ENCODE measurements around the gene TMEM151B. TPM values are rescaled to one million over a fixed set of nuclear protein-coding genes. Genes with fewer than 3 reads are reported as not detected.
A peak's percentile ranks its signal among the peaks of the same experiment; 100 is the strongest.

The TMEM151B gene
- total and polyA plus RNA-seq, 9 of the 15 experiments (the other 6 are each of a cell fraction or from before 2014, with no cell fraction given): not detected

DNA sequence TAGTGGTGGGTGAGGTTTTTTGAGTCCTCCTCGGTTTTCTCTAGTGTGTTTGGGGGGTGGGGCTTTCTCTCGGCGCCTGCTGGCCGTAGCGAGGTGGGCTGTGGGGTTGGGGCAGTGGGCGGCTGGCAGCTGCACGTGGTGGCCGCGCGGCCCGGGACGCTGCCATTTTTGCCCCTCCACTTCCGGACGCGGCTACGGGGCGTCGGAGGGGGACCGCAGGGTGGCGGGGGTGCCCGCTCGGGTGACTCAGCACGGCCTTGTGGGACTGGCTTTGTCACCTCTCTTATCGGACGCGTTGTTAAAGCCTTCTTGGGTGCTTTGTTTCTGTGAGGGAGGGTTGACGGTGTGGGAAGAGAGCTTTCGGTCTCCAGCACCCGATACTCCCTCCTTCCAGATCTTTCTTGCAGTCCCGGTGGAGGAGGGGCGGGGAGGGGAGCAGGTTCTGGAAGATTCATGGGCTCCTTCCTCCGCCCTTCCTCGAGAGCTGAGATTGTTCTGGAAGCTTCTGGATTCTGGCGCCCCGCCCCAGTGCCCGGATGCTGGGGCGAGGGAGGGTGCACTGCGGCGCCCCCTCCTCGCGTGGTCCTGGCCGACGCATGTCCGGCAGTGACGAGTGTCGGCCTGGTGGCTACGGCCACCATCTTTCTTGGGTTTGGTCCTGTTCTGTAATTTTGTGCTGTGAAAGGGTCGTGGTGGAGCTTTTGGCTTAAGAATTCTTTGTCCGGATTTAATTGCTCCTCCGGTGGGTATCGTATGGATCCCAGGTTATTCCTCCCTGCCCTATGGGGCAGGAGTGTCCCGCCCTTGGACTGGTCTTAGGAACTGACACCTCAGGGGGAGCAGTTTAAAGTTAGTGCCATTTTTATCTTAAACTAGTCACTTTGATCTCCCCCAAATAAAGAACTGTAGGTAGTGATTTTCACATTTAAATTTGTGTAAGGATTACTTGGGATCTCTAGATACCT lies 22.6 kb upstream of the TMEM151B start (continued):
- TF ChIP-seq, protein P1, sequence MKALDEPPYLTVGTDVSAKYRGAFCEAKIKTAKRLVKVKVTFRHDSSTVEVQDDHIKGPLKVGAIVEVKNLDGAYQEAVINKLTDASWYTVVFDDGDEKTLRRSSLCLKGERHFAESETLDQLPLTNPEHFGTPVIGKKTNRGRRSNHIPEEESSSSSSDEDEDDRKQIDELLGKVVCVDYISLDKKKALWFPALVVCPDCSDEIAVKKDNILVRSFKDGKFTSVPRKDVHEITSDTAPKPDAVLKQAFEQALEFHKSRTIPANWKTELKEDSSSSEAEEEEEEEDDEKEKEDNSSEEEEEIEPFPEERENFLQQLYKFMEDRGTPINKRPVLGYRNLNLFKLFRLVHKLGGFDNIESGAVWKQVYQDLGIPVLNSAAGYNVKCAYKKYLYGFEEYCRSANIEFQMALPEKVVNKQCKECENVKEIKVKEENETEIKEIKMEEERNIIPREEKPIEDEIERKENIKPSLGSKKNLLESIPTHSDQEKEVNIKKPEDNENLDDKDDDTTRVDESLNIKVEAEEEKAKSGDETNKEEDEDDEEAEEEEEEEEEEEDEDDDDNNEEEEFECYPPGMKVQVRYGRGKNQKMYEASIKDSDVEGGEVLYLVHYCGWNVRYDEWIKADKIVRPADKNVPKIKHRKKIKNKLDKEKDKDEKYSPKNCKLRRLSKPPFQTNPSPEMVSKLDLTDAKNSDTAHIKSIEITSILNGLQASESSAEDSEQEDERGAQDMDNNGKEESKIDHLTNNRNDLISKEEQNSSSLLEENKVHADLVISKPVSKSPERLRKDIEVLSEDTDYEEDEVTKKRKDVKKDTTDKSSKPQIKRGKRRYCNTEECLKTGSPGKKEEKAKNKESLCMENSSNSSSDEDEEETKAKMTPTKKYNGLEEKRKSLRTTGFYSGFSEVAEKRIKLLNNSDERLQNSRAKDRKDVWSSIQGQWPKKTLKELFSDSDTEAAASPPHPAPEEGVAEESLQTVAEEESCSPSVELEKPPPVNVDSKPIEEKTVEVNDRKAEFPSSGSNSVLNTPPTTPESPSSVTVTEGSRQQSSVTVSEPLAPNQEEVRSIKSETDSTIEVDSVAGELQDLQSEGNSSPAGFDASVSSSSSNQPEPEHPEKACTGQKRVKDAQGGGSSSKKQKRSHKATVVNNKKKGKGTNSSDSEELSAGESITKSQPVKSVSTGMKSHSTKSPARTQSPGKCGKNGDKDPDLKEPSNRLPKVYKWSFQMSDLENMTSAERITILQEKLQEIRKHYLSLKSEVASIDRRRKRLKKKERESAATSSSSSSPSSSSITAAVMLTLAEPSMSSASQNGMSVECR (CRISPR knock-in tag; IDR thresholded peaks at IDR 0.05): peak; percentile 96
- TF ChIP-seq, protein P2, sequence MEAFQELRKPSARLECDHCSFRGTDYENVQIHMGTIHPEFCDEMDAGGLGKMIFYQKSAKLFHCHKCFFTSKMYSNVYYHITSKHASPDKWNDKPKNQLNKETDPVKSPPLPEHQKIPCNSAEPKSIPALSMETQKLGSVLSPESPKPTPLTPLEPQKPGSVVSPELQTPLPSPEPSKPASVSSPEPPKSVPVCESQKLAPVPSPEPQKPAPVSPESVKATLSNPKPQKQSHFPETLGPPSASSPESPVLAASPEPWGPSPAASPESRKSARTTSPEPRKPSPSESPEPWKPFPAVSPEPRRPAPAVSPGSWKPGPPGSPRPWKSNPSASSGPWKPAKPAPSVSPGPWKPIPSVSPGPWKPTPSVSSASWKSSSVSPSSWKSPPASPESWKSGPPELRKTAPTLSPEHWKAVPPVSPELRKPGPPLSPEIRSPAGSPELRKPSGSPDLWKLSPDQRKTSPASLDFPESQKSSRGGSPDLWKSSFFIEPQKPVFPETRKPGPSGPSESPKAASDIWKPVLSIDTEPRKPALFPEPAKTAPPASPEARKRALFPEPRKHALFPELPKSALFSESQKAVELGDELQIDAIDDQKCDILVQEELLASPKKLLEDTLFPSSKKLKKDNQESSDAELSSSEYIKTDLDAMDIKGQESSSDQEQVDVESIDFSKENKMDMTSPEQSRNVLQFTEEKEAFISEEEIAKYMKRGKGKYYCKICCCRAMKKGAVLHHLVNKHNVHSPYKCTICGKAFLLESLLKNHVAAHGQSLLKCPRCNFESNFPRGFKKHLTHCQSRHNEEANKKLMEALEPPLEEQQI (IDR thresholded peaks at IDR 0.05): no peak; the same call in 1 of the 2 replicates
- TF ChIP-seq ZNF134 (CRISPR knock-in tag; conservative IDR thresholded peaks at IDR 0.05) (no peak), SIX5 (IDR thresholded peaks at IDR 0.05; ENCODE audit: borderline replicate concordance in 1 of 2, insufficient read depth in 1 of 2, low read depth in 1 of 2, low read length in 2 of 2) (0 out of 4 replicates have a peak, but pooled peaks have one; percentile 2 to 34), KLF6 (CRISPR knock-in tag; IDR thresholded peaks at IDR 0.05; ENCODE audit: borderline replicate concordance) (no peak), ETV5 (CRISPR knock-in tag; IDR thresholded peaks at IDR 0.05; ENCODE audit: low read depth) (peak; percentile 97), ELF4 (CRISPR knock-in tag; IDR thresholded peaks at IDR 0.05) (peak; percentile 93; the same call in 1 of the 2 replicates), EP400 (IDR thresholded peaks at IDR 0.05) (peak; percentile 100), TFAM (CRISPR knock-in tag; conservative IDR thresholded peaks at IDR 0.05) (no peak)
- TF ChIP-seq, protein P3, sequence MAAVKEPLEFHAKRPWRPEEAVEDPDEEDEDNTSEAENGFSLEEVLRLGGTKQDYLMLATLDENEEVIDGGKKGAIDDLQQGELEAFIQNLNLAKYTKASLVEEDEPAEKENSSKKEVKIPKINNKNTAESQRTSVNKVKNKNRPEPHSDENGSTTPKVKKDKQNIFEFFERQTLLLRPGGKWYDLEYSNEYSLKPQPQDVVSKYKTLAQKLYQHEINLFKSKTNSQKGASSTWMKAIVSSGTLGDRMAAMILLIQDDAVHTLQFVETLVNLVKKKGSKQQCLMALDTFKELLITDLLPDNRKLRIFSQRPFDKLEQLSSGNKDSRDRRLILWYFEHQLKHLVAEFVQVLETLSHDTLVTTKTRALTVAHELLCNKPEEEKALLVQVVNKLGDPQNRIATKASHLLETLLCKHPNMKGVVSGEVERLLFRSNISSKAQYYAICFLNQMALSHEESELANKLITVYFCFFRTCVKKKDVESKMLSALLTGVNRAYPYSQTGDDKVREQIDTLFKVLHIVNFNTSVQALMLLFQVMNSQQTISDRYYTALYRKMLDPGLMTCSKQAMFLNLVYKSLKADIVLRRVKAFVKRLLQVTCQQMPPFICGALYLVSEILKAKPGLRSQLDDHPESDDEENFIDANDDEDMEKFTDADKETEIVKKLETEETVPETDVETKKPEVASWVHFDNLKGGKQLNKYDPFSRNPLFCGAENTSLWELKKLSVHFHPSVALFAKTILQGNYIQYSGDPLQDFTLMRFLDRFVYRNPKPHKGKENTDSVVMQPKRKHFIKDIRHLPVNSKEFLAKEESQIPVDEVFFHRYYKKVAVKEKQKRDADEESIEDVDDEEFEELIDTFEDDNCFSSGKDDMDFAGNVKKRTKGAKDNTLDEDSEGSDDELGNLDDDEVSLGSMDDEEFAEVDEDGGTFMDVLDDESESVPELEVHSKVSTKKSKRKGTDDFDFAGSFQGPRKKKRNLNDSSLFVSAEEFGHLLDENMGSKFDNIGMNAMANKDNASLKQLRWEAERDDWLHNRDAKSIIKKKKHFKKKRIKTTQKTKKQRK (IDR thresholded peaks at IDR 0.05; ENCODE audit: borderline replicate concordance, low read depth, low read length): no peak
- TF ChIP-seq, protein P4, sequence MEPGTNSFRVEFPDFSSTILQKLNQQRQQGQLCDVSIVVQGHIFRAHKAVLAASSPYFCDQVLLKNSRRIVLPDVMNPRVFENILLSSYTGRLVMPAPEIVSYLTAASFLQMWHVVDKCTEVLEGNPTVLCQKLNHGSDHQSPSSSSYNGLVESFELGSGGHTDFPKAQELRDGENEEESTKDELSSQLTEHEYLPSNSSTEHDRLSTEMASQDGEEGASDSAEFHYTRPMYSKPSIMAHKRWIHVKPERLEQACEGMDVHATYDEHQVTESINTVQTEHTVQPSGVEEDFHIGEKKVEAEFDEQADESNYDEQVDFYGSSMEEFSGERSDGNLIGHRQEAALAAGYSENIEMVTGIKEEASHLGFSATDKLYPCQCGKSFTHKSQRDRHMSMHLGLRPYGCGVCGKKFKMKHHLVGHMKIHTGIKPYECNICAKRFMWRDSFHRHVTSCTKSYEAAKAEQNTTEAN (CRISPR knock-in tag; IDR thresholded peaks at IDR 0.05): no peak; the same call in none of the 2 replicates

All from K562 (cell line).